OCI-LY7 (cell line): ENCODE measurements around the gene CDCA5. TPM values are rescaled to one million over a fixed set of nuclear protein-coding genes. Genes with fewer than 3 reads are reported as not detected.

Source experiments
- BruUV-seq: library from RNA; stranded (reverse); fragments of 400-500 nt; replicated peaks from 2 replicates; lab custom pipeline; 2021; lab: Mats Ljungman, UMichigan
- CTCF ChIA-PET: fragments of 300-600 bp; sonication (Branson Sonifier 250); formaldehyde crosslinking; loops from one replicate; lab custom pipeline; 2022; ENCODE audit warnings: antibody characterized with exemption; ENCODE audit not compliant: unreplicated experiment; lab: Charles Lee
- POLR2A ChIA-PET: fragments of 300-600 bp; sonication (Branson Sonifier 250); formaldehyde crosslinking; loops from one replicate; lab custom pipeline; 2022; ENCODE audit warnings: antibody characterized with exemption; lab: Charles Lee
- DNase-seq: peaks from one replicate; pipeline ENCODE4 v3.0.0-alpha.2; 2015; ENCODE audit warnings: low spot score
- H2AFZ ChIP-seq: fragments of 200-600 bp; sonication (generic), shearing (Covaris generic); 2 replicates; pipeline ENCODE4 v1.6.1; 2014; ENCODE audit warnings: mild to moderate bottlenecking, antibody characterized with exemption, low read length, moderate library complexity
- H3K27ac ChIP-seq: fragments of 200-600 bp; sonication (generic); 2 replicates; pipeline ENCODE4 v1.5.1; 2014; ENCODE audit warnings: mixed run types, low read depth, mild to moderate bottlenecking, moderate library complexity, low read length, inconsistent platforms; ENCODE audit not compliant: poor library complexity, severe bottlenecking
- H3K36me3 ChIP-seq: fragments of 200-600 bp; sonication (generic); 2 replicates; pipeline ENCODE4 v1.6.1; 2014; ENCODE audit warnings: mild to moderate bottlenecking, antibody characterized with exemption, low read length, moderate library complexity, mixed read lengths; ENCODE audit not compliant: insufficient read depth
- H3K4me1 ChIP-seq: fragments of 200-600 bp; sonication (generic); 2 replicates; pipeline ENCODE4 v1.5.1; 2014; ENCODE audit warnings: mild to moderate bottlenecking, low read length; ENCODE audit not compliant: insufficient read depth, poor library complexity, severe bottlenecking
- H3K4me2 ChIP-seq: fragments of 200-600 bp; sonication (generic); 2 replicates; pipeline ENCODE4 v1.6.1; 2014; ENCODE audit warnings: mild to moderate bottlenecking, low read length
- H3K4me3 ChIP-seq: fragments of 200-600 bp; sonication (generic); 2 replicates; pipeline ENCODE4 v1.5.1; 2014; ENCODE audit warnings: mild to moderate bottlenecking, low read depth, low read length; ENCODE audit not compliant: poor library complexity, severe bottlenecking
- H3K79me2 ChIP-seq: fragments of 200-600 bp; sonication (generic); 2 replicates; pipeline ENCODE4 v1.6.1; 2016; ENCODE audit warnings: low read depth, mild to moderate bottlenecking, low read length, moderate library complexity, mixed read lengths; ENCODE audit not compliant: insufficient read depth
- H3K9me2 ChIP-seq: fragments of 200-600 bp; sonication (generic); 2 replicates; pipeline ENCODE4 v1.6.1; 2016; ENCODE audit warnings: mild to moderate bottlenecking, low read length, mixed read lengths; ENCODE audit not compliant: insufficient read depth
- H3K9me3 ChIP-seq: fragments of 200-600 bp; sonication (generic); 2 replicates; pipeline ENCODE4 v1.6.1; 2014; ENCODE audit warnings: mild to moderate bottlenecking, mixed run types, low read length, mixed read lengths
- H4K20me1 ChIP-seq: fragments of 200-600 bp; sonication (generic); 2 replicates; pipeline ENCODE4 v1.6.1; 2014; ENCODE audit warnings: mild to moderate bottlenecking, antibody characterized with exemption, low read length, moderate library complexity, mixed read lengths; ENCODE audit not compliant: insufficient read depth
- EZH2phosphoT487 ChIP-seq: fragments of 200-600 bp; sonication (generic); IDR thresholded peaks from 2 replicates; pipeline ENCODE4 v1.6.1; 2018; ENCODE audit warnings: low read depth, borderline replicate concordance, mild to moderate bottlenecking, mixed run types, antibody characterized with exemption, low read length, moderate library complexity, mixed read lengths
- intact Hi-C: fragments of 100-400 bp; cut with micrococcal nuclease; formaldehyde crosslinking; loops from one replicate; pipeline ENCODE4 v1.10.0; 2022; ENCODE audit not compliant: unreplicated experiment
- total RNA-seq, 2 experiments: library from RNA; depleted of rRNA in 1 of 2; stranded (reverse); fragments of >200 nt in 1 of 2; shearing (Covaris generic) in 1 of 2; gene quantifications; 2 replicates each; pipeline ENCODE4 v1.2.3, GENCODE V29; 2014 to 2022
- TF ChIP-seq, protein P1 (sequence below): fragments of 200-600 bp; sonication (generic); conservative IDR thresholded peaks from 2 replicates; pipeline ENCODE4 v1.5.1; 2014; ENCODE audit warnings: mild to moderate bottlenecking, antibody characterized with exemption, low read length, moderate library complexity, mixed read lengths

The CDCA5 gene
- total RNA-seq, 2 experiments from 2014 or later: 135 to 151 TPM

DNA sequence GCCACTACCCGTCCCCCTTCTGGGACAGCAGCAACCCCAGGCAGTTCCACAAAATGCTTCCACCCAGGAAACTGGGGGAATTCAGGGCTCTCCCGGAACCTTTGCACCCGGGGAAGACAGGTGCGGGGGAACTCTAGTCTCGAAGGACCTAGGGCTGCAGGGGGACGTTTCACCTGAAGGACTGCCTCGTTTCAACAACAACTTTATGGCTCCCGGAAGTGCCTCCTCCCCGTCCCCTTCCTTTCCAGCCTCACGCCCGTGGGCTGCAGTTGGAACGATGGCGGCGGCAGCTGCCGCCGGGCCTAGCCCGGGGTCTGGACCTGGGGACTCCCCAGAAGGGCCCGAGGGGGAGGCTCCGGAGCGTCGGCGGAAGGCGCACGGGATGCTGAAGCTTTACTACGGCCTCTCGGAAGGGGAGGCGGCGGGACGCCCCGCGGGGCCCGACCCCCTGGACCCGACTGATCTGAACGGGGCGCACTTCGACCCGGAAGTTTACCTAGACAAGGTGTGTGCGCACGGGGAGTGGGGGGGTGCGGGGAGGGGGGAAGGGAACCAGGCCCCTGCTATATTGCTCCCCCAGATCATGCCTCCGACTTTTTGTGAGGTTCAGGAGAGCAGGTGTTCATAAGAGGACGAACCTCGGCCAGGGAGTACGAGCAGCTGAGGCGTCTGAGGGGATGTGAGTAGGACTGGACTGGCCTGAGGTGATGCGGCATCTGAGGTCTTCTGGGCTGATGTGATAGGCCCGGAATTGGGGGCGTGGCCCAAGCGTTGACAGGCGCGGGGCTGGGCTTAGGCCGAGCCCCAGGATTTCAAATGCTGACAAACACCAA is 12.3 kb upstream of the CDCA5 start, which contains the start of gene VPS51:
TSS of gene VPS51 (plus strand) at position 241 of the 833 bp plus-strand sequence. CDS start at position 278, 37 bp downstream.
- Histone ChIP-seq H3K4me3 (peak within 1 kb of the TSS; percentile 78), H4K20me1 (peaks cover 6% of the 10 kb centered on the region; the same call in 1 of the 2 replicates), H3K36me3 (peaks cover 35% of the 10 kb centered on the region), H2AFZ (peak within 1 kb of the TSS; percentile 94), H3K4me1 (peaks cover 16% of the 10 kb centered on the region), H3K9me3 (no peaks in the 10 kb centered on the region), H3K79me2 (peaks cover 27% of the 10 kb centered on the region), H3K9me2 (no peaks in the 10 kb centered on the region), H3K4me2 (peak within 1 kb of the TSS; percentile 91), H3K27ac (peak within 1 kb of the TSS; percentile 68)
- no TSS peak for BruUV-seq
- TF ChIP-seq, protein P1, sequence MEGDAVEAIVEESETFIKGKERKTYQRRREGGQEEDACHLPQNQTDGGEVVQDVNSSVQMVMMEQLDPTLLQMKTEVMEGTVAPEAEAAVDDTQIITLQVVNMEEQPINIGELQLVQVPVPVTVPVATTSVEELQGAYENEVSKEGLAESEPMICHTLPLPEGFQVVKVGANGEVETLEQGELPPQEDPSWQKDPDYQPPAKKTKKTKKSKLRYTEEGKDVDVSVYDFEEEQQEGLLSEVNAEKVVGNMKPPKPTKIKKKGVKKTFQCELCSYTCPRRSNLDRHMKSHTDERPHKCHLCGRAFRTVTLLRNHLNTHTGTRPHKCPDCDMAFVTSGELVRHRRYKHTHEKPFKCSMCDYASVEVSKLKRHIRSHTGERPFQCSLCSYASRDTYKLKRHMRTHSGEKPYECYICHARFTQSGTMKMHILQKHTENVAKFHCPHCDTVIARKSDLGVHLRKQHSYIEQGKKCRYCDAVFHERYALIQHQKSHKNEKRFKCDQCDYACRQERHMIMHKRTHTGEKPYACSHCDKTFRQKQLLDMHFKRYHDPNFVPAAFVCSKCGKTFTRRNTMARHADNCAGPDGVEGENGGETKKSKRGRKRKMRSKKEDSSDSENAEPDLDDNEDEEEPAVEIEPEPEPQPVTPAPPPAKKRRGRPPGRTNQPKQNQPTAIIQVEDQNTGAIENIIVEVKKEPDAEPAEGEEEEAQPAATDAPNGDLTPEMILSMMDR: no peak
- intact Hi-C loops: loop anchor here (1.0 kb wide), 1 partner anchor 56 kb away; no protein-coding TSS in a partner anchor
- CTCF ChIA-PET: no interaction called here
- peak; percentile 94 for DNase-seq
- POLR2A ChIA-PET: interaction anchor here (0.8 to 1.5 kb wide), 4 partner anchors 11 to 50 kb away, joined by 4 read pairs; no protein-coding TSS in a partner anchor

GRCh38 chr11:65095427-65095826 is 11.6 kb upstream of the CDCA5 start:
- peak overlapping the region; percentile 78 for H3K4me3 ChIP-seq
- POLR2A ChIA-PET: no interaction called here

More at GRCh38 chr11:65095427-65095826, 11.6 kb upstream of the CDCA5 start:
- no peaks in the 10 kb centered on the region for H3K9me2 ChIP-seq
- CTCF ChIA-PET: no interaction called here
- peaks cover 19% of the 10 kb centered on the region for H3K4me1 ChIP-seq
- H3K36me3 ChIP-seq: peaks cover 32% of the 10 kb centered on the region
- TF ChIP-seq, protein P1: no peak
- no peak for TF ChIP-seq EZH2phosphoT487
- peak overlapping the region; percentile 56 for H3K4me2 ChIP-seq
- H4K20me1 ChIP-seq: peaks cover 6% of the 10 kb centered on the region; the same call in 1 of the 2 replicates
- BruUV-seq: no TSS peak
- intact Hi-C loops: no loop called here
- DNase-seq: no peak
- peak overlapping the region; percentile 94 for H2AFZ ChIP-seq
- H3K27ac ChIP-seq: no peak overlapping the region
- H3K9me3 ChIP-seq: no peaks in the 10 kb centered on the region
- H3K79me2 ChIP-seq: peaks cover 21% of the 10 kb centered on the region
